GM06990 (cell line): ENCODE results near the gene MYO7A.

ENCODE experiments used
- DNase-seq: peaks from one replicate; pipeline ENCODE4 v3.0.0-alpha.2; 2011; ENCODE audit not compliant: insufficient read length; ENCODE audit errors: extremely low read depth
- H3K27me3 ChIP-seq: replicated peaks from 2 replicates; pipeline ENCODE4 v1.6.0; 2011; ENCODE audit warnings: low read length; ENCODE audit not compliant: control insufficient read depth, insufficient read depth
- H3K36me3 ChIP-seq: 2 replicates; pipeline ENCODE4 v1.5.1; 2011; ENCODE audit warnings: low read length; ENCODE audit not compliant: control insufficient read depth, insufficient read depth
- H3K4me3 ChIP-seq: replicated peaks from 2 replicates; pipeline ENCODE4 v1.5.1; 2011; ENCODE audit warnings: low read depth, mild to moderate bottlenecking, control low read depth, low read length
- TF ChIP-seq, protein P1 (sequence below): IDR thresholded peaks from 2 replicates; pipeline ENCODE4 v1.5.1; 2011; ENCODE audit warnings: low read length, control low read depth, mild to moderate bottlenecking, inconsistent platforms; ENCODE audit not compliant: insufficient read depth, poor library complexity, severe bottlenecking

MYO7A gene

GRCh38 chr11:77153276-77154185 lies 25.5 kb downstream of the MYO7A start:
- no peak overlapping the region for H3K4me3 ChIP-seq
- TF ChIP-seq, protein P1, sequence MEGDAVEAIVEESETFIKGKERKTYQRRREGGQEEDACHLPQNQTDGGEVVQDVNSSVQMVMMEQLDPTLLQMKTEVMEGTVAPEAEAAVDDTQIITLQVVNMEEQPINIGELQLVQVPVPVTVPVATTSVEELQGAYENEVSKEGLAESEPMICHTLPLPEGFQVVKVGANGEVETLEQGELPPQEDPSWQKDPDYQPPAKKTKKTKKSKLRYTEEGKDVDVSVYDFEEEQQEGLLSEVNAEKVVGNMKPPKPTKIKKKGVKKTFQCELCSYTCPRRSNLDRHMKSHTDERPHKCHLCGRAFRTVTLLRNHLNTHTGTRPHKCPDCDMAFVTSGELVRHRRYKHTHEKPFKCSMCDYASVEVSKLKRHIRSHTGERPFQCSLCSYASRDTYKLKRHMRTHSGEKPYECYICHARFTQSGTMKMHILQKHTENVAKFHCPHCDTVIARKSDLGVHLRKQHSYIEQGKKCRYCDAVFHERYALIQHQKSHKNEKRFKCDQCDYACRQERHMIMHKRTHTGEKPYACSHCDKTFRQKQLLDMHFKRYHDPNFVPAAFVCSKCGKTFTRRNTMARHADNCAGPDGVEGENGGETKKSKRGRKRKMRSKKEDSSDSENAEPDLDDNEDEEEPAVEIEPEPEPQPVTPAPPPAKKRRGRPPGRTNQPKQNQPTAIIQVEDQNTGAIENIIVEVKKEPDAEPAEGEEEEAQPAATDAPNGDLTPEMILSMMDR = no peak
- DNase-seq = no peak
- no peaks in the 10 kb centered on the region for H3K36me3 ChIP-seq
- H3K27me3 ChIP-seq = no peaks in the 10 kb centered on the region; the same call in 1 of the 2 replicates

DNA sequence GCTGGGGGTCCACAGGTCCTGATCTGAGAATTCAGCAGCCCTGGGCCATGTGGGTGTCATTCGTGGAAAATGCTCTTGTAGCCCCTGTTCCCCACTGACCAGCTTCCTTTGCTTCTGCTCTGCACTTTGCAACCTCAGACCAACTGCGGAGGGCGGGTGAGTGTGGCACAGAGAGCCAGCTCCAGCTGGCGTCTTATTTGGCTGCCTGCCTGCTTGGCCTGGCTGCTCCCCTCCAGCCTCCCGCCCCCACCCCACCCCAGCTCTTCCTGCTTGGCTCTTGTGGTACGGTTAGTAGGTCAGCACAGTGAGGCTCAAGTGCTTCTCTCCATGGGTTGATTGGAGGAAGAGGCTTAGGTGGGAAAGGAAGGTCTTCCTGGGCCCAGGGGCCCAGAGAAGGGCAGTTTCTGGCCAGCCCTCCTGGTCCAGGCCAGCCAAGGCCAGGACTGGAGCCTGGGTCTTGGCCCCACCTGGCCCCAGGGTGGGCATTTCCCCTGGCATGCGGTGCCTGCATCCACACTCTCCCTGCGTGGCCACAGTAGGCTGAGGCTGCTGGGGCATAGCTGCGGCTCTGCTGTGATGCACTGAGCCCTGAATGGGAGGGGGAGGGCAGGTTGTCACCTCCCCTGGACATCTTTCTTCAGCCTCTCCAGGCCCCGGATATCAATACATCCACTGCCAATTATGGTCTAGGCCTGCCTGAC lies 26.5 kb downstream of the MYO7A start:
- no peaks in the 10 kb centered on the region; the same call in 1 of the 2 replicates for H3K27me3 ChIP-seq
- H3K36me3 ChIP-seq = no peaks in the 10 kb centered on the region
- TF ChIP-seq, protein P1 = no peak
- DNase-seq = no peak
- H3K4me3 ChIP-seq = no peak overlapping the region

- H3K36me3 ChIP-seq = no peaks in the 10 kb centered on the region
- TF ChIP-seq, protein P1 = no peak
- H3K27me3 ChIP-seq = no peaks in the 10 kb centered on the region; the same call in 1 of the 2 replicates
- H3K4me3 ChIP-seq = no peak overlapping the region
- no peak for DNase-seq
These were observed 27.0 kb downstream of the MYO7A start for GRCh38 chr11:77155082-77155475.

GRCh38 chr11:77155556-77156130 lies 27.6 kb downstream of the MYO7A start:
- DNase-seq = no peak
- Histone ChIP-seq H3K4me3 (no peak overlapping the region), H3K27me3 (no peaks in the 10 kb centered on the region; the same call in 1 of the 2 replicates), H3K36me3 (no peaks in the 10 kb centered on the region)
- TF ChIP-seq, protein P1 = no peak

DNA sequence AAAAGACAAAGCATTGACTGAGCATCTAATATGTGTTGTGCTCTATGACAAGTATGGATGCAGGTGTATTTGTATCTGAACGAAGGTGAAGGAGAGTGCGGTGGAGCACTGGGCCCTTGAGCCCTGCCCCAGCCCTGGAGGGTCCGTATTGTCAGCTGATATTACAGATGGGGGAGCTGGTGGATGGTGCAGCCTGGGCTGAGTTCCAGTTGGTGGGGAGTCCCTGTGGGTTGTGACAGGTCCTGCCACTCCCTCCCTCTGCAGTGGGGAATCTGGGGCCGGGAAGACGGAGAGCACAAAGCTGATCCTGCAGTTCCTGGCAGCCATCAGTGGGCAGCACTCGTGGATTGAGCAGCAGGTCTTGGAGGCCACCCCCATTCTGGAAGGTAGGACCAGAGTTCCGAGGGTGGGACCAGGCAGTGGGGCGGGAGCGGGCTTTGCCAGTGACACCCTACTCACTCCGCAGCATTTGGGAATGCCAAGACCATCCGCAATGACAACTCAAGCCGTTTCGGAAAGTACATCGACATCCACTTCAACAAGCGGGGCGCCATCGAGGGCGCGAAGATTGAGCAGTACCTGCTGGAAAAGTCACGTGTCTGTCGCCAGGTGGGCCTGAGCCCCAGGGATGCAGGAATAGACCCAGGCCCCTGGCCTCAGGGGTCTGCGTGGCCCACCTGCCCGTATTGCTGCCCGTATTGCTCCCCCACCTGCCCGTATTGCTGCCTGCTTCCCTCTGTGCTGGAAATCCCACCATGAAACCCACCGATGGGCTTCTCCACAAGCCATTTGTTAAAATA lies 28.6 kb downstream of the MYO7A start:
- TF ChIP-seq, protein P1 = no peak
- H3K27me3 ChIP-seq = no peaks in the 10 kb centered on the region; the same call in 1 of the 2 replicates
- no peaks in the 10 kb centered on the region for H3K36me3 ChIP-seq
- DNase-seq = no peak
- H3K4me3 ChIP-seq = no peak overlapping the region
